Activated T-helper 1 cell treated with anti-CD3 and anti-CD28 coated beads, Interleukin-12 subunit alpha, Interleukin-12 subunit beta, Interleukin-2, Interleukin-4 antibody, amounts not matched to agents 30 ng/mL and 10 ng/mL and 1 ng/mL, durations not matched to agents 14 hours and 24 hours and 36 hours (primary cell): ENCODE data around the gene MAP3K6. TPM values are rescaled to one million over a fixed set of nuclear protein-coding genes. Genes with fewer than 3 reads are reported as not detected.

ENCODE experiments used
- DNase-seq: peaks from one replicate; pipeline ENCODE4 v3.0.0; 2021; ENCODE audit warnings: low spot score
- H3K27ac Mint-ChIP-seq: one replicate; pipeline ENCODE4 v1.8.0; 2021; ENCODE audit warnings: mild to moderate bottlenecking, mixed read lengths
- H3K27me3 Mint-ChIP-seq: one replicate; pipeline ENCODE4 v1.8.0; 2022; ENCODE audit warnings: mild to moderate bottlenecking, moderate library complexity, mixed read lengths; ENCODE audit not compliant: insufficient read depth
- H3K36me3 Mint-ChIP-seq: one replicate; pipeline ENCODE4 v1.8.0; 2021; ENCODE audit warnings: low read depth, mixed read lengths
- H3K4me1 Mint-ChIP-seq: one replicate; pipeline ENCODE4 v1.8.0; 2021; ENCODE audit warnings: low read depth, mixed read lengths
- H3K4me3 Mint-ChIP-seq: one replicate; pipeline ENCODE4 v1.8.0; 2021; ENCODE audit warnings: mild to moderate bottlenecking, moderate library complexity, mixed read lengths
- H3K9me3 Mint-ChIP-seq: one replicate; pipeline ENCODE4 v1.8.0; 2021; ENCODE audit warnings: mixed read lengths
- intact Hi-C: fragments of 100-400 bp; cut with micrococcal nuclease; formaldehyde crosslinking; loops from one replicate; pipeline ENCODE4 v1.15.1; 2024
- total RNA-seq: library from RNA; stranded (reverse); gene quantifications from 2 replicates; pipeline ENCODE4 v1.2.3, GENCODE V29; 2022

Gene MAP3K6
- total RNA-seq, 1 donor from 2014 or later = 11.2 TPM

GRCh38 chr1:27356619-27357280, 10.0 kb downstream of the MAP3K6 start:
- H3K27ac Mint-ChIP-seq = peak overlapping the region; percentile 74
- no peaks in the 10 kb centered on the region for H3K27me3 Mint-ChIP-seq
- H3K36me3 Mint-ChIP-seq = no peaks in the 10 kb centered on the region
- H3K9me3 Mint-ChIP-seq = no peaks in the 10 kb centered on the region
- no peak for DNase-seq
- intact Hi-C loops = loop anchor here (1.0 to 2.0 kb wide), 6 partner anchors 9 to 56 kb away; partner anchors contain the start of genes SYTL1 and TMEM222
- peaks cover 22% of the 10 kb centered on the region for H3K4me1 Mint-ChIP-seq
- H3K4me3 Mint-ChIP-seq = peak overlapping the region; percentile 58

DNA sequence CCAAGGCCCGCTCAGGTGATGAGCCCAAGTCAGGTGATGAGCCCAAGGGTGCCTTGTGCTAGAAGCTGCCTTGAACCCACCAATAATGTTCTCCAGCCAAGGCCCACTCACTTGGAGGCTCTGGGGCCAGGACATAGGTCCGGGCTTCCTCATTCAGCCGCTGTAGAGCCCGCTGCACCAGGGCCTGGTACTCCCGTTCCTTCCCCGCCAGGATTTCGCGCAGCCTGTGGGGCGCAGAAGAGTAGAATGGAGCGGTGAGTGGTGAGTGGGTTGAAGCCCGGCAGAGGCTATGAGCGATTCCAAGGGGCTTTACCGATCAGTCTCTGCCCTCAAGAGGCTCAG, 10.5 kb downstream of the MAP3K6 start:
- peak overlapping the region; percentile 2 for H3K4me3 Mint-ChIP-seq
- H3K27me3 Mint-ChIP-seq = no peaks in the 10 kb centered on the region
- H3K9me3 Mint-ChIP-seq = no peaks in the 10 kb centered on the region
- H3K4me1 Mint-ChIP-seq = peaks cover 22% of the 10 kb centered on the region
- no peak overlapping the region for H3K27ac Mint-ChIP-seq
- no peak for DNase-seq
- intact Hi-C loops = loop anchor here (2.0 kb wide), 1 partner anchor 55 kb away; no protein-coding TSS in a partner anchor
- H3K36me3 Mint-ChIP-seq = peaks cover 3% of the 10 kb centered on the region

GRCh38 chr1:27355683-27356082, 11.1 kb downstream of the MAP3K6 start:
- no peak for DNase-seq
- peaks cover 3% of the 10 kb centered on the region for H3K36me3 Mint-ChIP-seq
- intact Hi-C loops = loop anchor here (2.0 kb wide), 1 partner anchor 55 kb away; no protein-coding TSS in a partner anchor
- peaks cover 22% of the 10 kb centered on the region for H3K4me1 Mint-ChIP-seq
- no peak overlapping the region for H3K4me3 Mint-ChIP-seq
- H3K9me3 Mint-ChIP-seq = no peaks in the 10 kb centered on the region
- H3K27me3 Mint-ChIP-seq = no peaks in the 10 kb centered on the region
- H3K27ac Mint-ChIP-seq = no peak overlapping the region

GRCh38 chr1:27353629-27354028, 13.1 kb downstream of the MAP3K6 start:
- intact Hi-C loops = no loop called here
- Mint-ChIP-seq H3K4me1 (peaks cover 5% of the 10 kb centered on the region), H3K9me3 (no peaks in the 10 kb centered on the region)

DNA sequence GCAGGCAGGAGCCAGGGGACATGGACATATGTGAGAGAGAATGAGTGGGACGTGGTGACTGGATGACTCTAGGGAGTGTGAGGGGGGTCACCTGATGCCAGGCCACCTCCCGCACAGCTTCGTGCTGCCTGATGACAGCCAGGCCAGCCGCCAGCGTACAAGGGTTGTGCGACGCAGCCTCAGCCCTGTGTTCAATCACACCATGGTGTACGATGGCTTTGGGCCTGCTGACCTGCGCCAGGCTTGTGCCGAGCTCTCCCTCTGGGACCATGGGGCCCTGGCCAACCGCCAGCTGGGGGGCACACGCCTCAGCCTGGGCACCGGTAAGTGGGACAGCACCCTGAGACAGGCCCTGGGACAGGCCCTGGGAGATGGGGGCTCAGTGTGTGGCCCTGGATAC, 13.6 kb downstream of the MAP3K6 start:
- Mint-ChIP-seq H3K4me1 (peaks cover 5% of the 10 kb centered on the region), H3K36me3 (peaks cover 3% of the 10 kb centered on the region), H3K4me3 (no peak overlapping the region), H3K9me3 (no peaks in the 10 kb centered on the region), H3K27me3 (no peaks in the 10 kb centered on the region), H3K27ac (no peak overlapping the region)
- DNase-seq = no peak
- intact Hi-C loops = no loop called here

More at GRCh38 chr1:27353629-27354028, 13.1 kb downstream of the MAP3K6 start:
- H3K36me3 Mint-ChIP-seq = peaks cover 3% of the 10 kb centered on the region
- no peaks in the 10 kb centered on the region for H3K27me3 Mint-ChIP-seq
- H3K27ac Mint-ChIP-seq = no peak overlapping the region
- no peak overlapping the region for H3K4me3 Mint-ChIP-seq
- DNase-seq = no peak

- peaks cover 5% of the 10 kb centered on the region for H3K4me1 Mint-ChIP-seq
- DNase-seq = no peak
- H3K9me3 Mint-ChIP-seq = no peaks in the 10 kb centered on the region
- no peaks in the 10 kb centered on the region for H3K27me3 Mint-ChIP-seq
- H3K36me3 Mint-ChIP-seq = peaks cover 11% of the 10 kb centered on the region
- intact Hi-C loops = no loop called here
- no peak overlapping the region for H3K27ac Mint-ChIP-seq
- H3K4me3 Mint-ChIP-seq = no peak overlapping the region
Measured at GRCh38 chr1:27351541-27352107, 15.1 kb downstream of the MAP3K6 start.

DNA sequence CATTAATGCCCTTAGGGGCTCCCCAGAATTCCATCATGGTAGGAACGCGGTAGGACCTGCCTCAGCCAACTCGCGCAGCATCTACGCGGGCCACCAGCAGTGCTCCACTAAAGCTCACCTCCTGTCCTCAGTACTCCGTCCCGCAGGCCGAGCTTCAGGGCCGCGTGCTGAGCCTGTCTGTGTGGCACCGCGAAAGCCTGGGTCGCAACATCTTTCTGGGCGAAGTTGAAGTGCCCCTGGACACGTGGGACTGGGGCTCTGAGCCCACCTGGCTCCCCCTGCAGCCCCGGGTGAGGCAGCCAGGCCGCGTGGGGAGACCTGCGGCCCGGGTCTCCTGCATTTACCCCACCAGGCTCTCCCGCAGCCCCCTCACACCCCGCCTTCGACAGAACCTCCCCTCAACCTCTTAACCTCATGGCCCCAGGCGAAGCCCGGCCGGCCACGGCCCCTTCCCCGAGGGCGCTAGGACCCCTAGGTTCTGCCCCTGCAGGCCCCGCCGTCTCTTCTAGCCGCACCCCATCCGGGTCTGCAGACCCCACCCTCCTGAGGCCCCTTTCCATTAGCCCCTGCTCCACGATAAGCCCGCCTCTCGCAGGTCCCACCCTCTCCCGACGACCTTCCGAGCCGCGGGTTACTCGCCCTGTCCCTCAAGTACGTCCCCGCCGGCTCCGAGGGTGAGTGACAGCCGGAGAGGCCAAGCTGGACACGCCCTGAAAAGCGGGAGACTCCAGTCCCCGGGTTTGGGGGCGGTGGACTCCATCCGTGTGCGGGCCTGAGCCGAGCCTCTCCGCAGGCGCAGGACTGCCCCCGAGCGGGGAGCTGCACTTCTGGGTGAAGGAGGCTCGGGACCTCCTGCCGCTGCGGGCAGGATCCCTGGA, 15.9 kb downstream of the MAP3K6 start:
- H3K27ac Mint-ChIP-seq = no peak overlapping the region
- H3K9me3 Mint-ChIP-seq = no peaks in the 10 kb centered on the region
- no peaks in the 10 kb centered on the region for H3K27me3 Mint-ChIP-seq
- no peak for DNase-seq
- no peak overlapping the region for H3K4me3 Mint-ChIP-seq
- intact Hi-C loops = no loop called here
- peaks cover 10% of the 10 kb centered on the region for H3K4me1 Mint-ChIP-seq
- H3K36me3 Mint-ChIP-seq = peaks cover 15% of the 10 kb centered on the region

- H3K27me3 Mint-ChIP-seq = no peaks in the 10 kb centered on the region
- H3K4me1 Mint-ChIP-seq = peaks cover 4% of the 10 kb centered on the region
- no peak for DNase-seq
- H3K36me3 Mint-ChIP-seq = peaks cover 19% of the 10 kb centered on the region
- no peaks in the 10 kb centered on the region for H3K9me3 Mint-ChIP-seq
- no peak overlapping the region for H3K4me3 Mint-ChIP-seq
- intact Hi-C loops = no loop called here
- H3K27ac Mint-ChIP-seq = no peak overlapping the region
Measured at GRCh38 chr1:27349784-27350662, 16.7 kb downstream of the MAP3K6 start.

DNA sequence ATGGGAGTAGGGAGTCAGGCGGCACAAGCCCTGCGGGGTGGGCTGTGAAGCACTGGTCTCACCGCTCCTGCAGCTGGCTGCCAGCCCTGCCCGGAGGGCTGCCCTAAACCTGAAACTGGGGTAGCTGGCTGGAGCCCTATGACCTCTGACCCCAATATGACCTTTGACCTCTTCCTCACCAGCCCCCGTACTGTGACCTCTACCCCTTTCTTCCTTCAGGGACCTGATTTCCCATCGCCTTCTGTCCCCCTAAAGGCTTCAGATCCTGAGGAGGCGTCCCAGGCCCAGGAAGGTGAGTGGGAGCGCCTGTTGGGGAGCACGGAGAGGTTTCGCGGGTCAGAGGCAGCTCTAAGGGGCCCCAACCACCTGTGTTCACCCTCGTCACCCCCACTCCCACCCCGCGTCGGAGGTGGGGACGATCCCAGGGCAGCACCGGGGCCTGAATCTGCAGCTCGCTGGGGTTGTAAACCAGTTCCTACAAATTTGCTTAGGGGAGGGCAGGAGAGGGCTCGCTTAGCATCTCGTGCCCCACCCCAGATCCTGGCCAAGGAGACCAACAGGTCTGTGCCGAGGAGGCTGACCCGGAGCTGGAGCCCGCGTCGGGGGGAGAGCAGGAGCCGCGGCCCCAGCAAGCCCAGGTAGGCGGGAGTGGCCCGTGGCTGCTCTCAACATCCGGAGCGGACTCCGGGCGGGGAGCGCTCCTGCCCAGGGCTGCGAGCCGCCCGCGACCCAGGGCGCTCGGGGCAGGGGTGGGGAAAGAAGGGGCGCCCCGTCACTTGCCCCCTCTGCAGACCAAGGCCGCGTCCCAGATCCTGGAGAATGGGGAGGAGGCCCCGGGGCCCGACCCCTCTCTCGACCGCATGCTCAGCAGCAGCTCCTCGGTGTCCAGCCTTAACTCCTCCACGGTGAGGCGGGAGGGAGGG, 17.6 kb downstream of the MAP3K6 start:
- no peak for DNase-seq
- Mint-ChIP-seq H3K4me3 (no peak overlapping the region), H3K27me3 (no peaks in the 10 kb centered on the region), H3K36me3 (peaks cover 19% of the 10 kb centered on the region), H3K27ac (no peak overlapping the region), H3K9me3 (no peaks in the 10 kb centered on the region), H3K4me1 (peaks cover 5% of the 10 kb centered on the region)
- intact Hi-C loops = no loop called here

DNA sequence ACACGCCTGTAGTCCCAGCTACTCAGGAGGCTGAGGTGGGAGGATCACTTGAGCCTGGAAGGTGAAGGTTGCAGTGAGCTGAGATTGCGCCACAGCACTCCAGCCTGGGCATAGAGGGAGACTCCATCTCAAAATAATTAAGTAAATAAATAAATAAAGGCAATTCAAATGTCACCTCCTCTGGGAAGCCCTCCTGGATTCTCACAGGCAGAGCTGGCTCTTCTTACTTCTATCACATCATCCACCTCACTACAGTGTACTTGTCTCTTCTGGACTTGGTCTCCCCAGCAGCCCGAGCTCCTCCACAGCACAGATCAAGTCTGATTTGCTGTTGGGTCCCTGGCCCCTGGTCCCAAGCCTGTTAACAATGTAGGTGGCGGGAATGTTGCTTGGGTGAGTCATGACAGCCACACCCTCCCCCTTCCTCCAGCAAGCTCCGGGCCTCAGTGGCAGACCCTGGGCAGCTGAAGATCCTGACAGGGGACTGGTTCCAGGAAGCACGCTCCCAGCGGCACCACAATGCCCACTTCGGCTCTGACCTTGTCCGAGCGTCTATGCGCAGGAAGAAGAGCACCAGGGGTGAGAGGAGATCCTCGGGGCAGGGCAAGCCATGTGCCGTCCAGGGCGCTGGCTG, 19.7 kb downstream of the MAP3K6 start:
- H3K27me3 Mint-ChIP-seq = no peaks in the 10 kb centered on the region
- H3K27ac Mint-ChIP-seq = no peak overlapping the region

GRCh38 chr1:27346357-27346756, 20.4 kb downstream of the MAP3K6 start:
- H3K4me3 Mint-ChIP-seq = no peak overlapping the region
- peaks cover 32% of the 10 kb centered on the region for H3K4me1 Mint-ChIP-seq
- H3K36me3 Mint-ChIP-seq = peaks cover 19% of the 10 kb centered on the region
- no peaks in the 10 kb centered on the region for H3K27me3 Mint-ChIP-seq
- H3K27ac Mint-ChIP-seq = peak overlapping the region; percentile 1
- intact Hi-C loops = no loop called here
- H3K9me3 Mint-ChIP-seq = no peaks in the 10 kb centered on the region
- no peak for DNase-seq

More for the DNA sequence above, 19.7 kb downstream of the MAP3K6 start:
- intact Hi-C loops = no loop called here
- Mint-ChIP-seq H3K36me3 (peaks cover 22% of the 10 kb centered on the region), H3K9me3 (no peaks in the 10 kb centered on the region), H3K4me3 (no peak overlapping the region), H3K4me1 (peaks cover 25% of the 10 kb centered on the region)
- no peak for DNase-seq
